GM19395 (cell line): ENCODE data around the gene TMEM240.
"Not testable (repeated sequence)": the region's sequence is repeated elsewhere in the genome, so short reads cannot be mapped to it uniquely, and the experiment has no call there.

Source experiments
- ATAC-seq: cut with Tn5 transposase; IDR thresholded peaks from one replicate; pipeline ENCODE4 v1.9.1; 2021; ENCODE audit warnings: mild to moderate bottlenecking, moderate library complexity; ENCODE audit not compliant: unreplicated experiment

The TMEM240 gene

DNA sequence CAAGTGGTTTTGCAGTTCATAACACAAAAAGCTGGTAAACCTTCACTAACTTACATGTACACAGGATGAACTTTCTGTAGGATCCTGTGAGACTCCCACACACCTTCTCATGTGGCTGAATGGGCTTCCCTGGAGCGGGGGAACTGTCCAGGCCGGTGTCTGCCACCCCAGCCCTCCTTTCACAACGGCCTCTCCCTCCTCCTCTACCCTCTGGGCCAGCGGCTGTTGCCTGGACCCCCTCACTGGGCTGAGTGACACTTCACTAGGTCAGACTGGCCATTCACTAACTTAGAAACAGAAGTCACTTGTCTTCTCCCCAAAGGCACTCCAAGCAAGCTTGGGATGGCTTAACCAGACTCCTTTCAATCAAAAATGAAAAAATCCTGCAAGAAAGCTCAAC is 18.2 kb upstream of the TMEM240 start:
- ATAC-seq = no peak

DNA sequence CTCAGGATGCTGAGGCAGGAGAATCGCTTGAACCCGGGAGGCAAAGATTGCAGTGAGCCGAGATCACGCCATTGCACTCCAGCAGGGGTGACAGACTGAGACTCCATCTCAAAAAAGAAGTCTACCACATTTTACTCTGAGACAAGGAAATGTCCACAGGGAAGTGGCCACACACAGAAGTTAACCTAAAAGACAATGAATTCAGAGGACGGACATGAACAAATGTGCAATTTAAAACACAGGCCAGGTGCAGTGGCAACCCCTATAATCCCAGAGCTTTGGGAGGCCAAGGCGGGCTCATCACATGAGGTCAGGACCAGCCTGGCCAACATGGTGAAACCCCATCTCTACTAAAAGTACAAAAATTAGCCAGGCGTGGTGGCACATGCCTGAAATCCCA is 17.3 kb upstream of the TMEM240 start:
- not testable (repeated sequence) for ATAC-seq

DNA sequence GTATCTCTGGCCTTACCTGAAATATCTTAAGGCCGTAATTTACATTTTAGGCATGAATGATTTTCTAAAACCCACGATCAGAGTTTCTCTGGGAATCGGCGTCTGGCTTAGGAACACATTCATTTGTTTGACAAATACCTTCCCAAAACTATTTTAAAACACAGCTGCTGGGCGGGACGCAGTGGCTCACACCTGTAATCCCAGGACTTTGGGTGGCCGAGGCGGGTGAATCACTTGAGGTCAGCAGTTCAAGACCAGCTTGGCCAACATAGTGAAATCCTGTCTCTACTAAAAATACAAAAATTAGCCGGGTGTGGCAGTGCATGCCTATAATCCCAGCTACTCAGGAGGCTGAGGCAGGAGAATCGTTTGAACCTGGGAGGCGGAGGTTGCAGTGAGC is 16.5 kb upstream of the TMEM240 start:
- ATAC-seq = not testable (repeated sequence)

DNA sequence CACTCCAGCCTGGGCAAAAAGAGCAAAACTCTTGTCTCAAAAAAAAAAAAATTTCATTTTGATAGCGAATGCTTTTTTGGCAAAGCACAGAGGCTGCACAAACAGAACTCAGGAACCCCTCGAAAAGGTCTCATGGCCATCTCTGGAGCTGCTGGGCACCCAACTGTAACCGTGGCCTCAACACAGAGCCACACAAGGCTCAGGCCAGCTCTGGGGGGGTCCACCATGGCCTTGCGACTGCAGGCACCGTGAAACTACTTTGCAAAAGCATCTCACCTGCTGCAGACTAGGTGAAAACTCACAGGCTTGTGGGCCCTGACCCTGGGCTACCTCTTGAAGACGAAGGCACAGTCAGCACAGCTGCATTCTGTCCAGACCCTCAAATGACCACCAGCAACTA is 16.1 kb upstream of the TMEM240 start:
- no peak for ATAC-seq

DNA sequence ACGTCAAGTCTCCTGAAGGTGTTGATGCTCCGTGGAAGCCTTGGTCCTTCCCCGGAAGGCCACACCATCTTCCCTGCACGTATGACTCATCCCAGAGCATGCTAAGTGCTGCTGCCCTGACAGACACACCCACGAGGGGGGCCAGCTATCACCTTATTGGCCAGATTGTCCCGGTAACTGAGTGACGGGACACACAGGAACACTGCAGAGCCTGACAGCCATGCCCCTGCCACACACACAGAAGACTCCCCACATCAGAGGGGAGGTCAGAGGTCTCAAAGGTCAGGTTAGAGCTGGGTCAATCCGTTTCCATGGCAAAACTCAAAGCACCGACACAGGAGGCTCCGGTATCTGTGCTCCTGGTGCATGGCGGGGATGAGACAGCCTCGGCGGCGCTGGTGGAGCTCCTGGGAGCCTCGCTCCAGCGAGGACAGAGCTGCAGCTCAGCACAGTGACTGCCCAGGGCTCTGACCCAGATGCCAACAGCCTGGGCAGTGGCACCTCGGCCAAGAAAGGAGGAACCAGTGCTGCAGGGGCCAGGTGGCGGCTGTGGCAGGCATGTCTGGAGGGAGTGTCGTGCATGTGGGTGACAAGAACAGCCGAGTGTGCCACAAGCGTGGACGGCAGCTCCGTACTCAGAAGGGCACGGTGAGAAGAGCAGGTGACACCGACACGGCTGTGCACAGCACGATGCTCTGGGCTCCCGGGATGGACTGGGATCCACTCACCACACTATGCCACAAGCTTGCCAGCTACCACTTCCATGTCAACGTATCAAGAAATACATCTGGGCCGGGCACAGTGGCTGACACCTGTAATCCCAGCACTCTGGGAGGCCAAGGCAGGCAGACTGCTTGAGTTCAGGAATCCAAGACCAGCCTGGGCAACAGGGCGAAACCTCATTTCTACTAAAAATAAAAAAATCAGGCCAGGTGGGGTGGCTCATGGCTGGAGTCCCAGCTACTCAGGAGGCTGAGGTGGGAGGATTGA is 14.8 kb upstream of the TMEM240 start:
- no peak for ATAC-seq

DNA sequence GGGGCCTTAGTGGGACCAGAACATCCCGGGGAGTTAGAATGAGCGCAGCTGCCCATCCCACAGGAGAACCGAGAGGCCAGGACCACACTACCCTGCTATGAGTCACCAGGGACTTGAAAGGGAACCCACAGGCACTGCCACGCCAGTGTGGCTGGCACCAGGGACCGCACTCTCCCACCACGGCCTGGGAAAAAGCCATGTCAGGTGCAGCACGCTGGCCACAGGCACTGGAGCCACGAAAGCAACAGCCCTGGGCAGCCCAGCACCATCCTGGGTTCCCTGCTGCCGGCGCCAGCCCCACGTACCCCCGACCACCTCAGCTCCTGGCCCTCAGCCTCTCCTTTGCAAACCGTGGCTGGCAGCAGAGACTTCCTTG is 14.1 kb upstream of the TMEM240 start:
- ATAC-seq = no peak

DNA sequence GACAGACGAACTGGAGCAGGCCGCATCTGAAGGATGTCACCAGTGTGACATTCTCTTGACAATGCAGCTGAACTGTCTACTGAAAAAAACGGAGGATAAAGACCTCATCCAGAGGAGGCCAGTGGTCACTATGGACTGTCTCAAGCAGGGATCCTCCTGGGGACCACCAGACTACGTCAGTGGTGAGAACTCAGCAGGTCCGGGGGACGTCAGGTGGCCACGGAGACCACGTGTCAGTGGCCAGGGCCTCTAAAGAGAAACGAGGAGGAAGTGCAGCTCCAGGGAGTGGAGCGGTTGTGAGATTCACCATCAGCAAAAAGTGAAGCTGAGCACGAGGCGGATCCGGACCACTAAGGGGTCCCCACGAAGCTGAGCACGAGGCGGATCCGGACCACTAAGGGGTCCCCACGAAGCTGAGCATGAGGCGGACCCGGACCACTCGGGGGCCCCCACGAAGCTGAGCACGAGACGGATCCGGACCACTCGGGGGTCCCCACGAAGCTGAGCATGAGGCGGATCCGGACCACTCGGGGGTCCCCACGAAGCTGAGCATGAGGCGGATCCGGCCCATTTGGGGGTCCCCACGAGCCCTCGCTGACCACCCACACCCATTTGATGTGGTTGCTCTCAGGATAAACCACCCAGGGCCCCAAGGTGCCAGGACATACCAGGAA is 13.5 kb upstream of the TMEM240 start:
- ATAC-seq = no peak

DNA sequence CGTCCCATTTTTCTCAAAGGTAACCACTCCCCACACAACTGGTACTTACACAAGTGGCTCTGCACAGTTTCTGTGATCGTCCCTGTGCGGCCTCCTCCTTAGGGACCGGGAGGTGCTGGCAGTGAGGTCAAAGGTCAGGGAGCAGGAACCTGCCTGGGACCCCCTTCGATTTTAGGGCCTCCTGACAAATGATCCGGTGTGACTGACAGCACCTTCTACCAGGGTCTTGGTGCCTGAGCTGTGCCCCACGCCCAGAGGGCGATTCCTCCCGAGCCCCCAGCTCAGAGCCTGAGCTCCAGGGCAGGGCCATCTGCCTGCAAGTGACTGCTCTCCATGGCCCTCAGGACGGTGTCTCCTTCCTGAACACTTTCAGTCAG is 11.8 kb upstream of the TMEM240 start:
- no peak for ATAC-seq

DNA sequence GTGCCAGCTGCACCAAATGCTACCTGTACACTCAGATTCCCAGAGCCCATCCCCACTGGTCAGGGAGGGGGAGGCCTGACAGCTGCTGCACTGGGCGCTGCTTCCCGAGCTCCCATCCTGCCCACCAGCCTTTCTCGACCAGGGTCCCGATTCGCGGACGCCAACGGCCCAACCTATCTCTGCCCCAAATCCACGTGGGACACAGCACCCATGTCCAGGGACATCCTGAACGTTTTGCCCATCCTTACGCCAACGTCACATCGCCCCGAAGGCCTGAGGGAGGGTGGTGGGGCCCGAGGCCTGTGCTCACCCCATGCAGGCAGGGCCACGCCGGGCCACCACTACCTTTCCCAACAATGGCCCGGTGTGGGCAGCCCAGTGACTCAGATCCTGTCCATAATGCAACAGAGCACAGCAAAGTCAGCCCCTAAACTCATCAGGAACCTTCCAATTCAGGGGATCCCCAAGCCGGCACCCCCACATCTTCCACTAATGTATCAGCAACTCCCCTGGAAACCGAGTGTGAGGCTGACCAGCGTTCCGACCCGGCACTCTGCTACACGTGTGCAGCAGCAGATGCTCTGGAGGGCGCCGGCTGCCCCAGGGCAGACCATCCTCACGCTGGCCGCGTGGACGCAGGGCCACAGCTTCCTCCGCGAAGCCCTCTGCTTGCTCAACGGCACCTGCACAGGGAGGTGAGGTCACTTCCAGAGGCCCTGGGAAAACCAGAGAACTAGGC is 11.3 kb upstream of the TMEM240 start:
- ATAC-seq = no peak

DNA sequence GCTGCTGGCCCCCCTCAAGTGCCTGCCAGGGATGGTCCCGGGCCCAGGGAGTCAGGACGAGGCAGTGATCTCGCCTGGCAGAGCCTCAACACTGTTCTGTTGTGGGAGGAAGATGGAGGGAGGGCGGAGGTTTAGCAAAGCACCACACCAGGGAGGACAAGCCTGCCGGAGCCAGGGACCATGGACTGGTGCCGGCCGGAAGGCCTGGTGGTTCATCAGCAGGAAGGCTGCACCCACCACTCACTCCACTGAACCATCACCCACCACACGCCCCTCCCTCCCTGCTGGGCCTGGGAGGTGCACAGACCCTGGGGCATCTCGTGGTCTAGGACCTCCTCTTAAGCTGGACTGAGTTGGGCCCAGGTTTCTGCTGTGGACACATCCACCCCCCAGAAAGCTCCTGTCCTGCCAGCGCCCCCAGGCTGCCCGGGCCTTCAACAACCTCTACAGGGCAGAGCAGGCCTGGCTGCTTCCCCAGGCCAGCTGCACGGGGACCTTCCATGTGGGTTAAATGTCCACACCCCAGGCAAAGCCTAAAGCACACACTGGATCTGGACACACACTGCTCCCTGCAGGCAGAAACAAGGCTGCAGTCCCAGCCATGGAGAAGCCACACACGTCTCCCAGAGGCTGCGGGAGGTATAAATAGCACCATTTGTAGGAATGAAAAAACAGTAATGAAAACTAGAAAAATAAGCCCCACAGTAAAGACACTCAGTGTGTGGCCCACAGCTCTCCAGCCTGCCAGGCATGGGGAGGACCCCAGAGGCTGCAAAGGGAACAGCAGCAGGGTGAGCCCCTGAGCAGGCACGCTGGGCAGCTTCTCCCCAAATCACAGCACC is 10.4 kb upstream of the TMEM240 start:
- no peak for ATAC-seq

DNA sequence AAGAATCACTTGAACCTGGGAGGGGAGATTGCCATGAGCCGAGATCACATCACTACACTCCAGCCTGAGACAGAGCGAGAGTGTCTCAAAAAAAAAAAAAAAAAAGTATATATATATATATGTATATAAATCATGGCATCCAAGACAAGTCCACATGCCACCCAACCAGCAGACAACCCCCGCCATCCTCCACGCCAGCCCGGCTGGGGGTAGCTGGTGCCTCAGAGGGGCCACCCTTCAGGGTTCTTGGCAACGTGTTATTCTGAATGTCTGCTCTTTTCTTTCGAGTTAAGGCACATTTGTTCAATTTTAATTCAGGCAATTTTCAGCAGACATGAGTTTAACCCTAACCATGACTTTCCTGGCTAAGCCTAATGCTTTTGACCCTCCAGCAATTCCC is 9.7 kb upstream of the TMEM240 start:
- ATAC-seq = no peak

DNA sequence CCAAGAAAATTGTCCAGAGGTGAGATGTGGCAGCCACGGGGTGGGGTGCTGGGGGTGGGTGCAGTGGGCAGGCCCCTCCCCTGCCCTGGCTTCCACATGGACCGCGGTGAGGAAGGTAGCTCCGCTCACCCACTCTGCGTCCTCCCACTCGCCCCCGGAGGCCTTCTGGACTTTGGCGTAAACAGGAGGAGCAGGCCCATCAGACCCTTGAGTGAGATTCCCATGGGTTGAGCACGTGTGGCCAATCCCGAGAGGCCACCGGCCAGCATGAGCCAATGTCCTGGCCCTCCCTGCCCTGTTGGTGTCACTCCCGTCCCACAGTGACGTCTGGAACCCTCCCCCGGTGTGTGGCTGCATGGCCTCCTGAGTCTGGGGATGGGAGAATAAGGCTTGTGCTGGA is 8.2 kb upstream of the TMEM240 start:
- no peak for ATAC-seq

DNA sequence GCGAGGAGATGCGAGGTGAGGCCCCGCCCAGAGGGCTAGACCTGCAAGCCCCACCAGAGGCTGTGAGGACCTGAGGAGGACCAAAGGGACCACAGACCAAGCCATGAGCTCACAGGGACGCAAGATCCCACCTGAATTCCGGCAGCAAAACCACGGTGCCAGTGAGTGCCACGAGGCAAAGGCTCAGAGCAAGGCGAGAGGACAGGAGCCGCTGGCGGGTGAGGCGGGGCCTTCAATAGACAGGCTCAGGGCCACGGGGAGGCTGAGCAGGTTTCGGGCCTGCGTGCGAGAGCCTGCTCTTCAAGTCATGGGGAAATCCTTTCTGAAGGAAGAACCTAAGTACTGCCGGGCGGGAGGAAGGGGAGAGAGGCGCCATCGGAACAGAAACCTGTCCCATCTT is 7.1 kb upstream of the TMEM240 start:
- no peak for ATAC-seq

DNA sequence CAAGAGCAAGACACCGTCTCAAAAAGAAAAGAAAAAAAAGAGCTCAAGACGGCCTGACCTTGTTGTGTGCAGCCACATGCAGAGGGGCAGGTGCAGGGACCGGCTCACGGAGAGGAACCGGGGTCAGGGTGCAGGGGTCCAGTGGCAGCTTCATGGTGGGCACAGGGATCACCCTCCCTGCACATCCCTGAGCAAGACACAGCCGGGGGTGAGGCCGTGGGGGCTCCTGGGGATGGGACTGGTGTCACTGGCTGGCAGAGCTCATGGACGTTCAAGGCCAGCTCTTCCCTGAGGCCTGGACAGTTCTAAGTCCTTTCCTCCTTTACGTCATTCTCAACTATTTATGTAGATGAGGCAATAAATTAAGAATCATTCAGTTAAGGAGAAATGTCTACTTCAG is 6.6 kb upstream of the TMEM240 start:
- no peak for ATAC-seq

DNA sequence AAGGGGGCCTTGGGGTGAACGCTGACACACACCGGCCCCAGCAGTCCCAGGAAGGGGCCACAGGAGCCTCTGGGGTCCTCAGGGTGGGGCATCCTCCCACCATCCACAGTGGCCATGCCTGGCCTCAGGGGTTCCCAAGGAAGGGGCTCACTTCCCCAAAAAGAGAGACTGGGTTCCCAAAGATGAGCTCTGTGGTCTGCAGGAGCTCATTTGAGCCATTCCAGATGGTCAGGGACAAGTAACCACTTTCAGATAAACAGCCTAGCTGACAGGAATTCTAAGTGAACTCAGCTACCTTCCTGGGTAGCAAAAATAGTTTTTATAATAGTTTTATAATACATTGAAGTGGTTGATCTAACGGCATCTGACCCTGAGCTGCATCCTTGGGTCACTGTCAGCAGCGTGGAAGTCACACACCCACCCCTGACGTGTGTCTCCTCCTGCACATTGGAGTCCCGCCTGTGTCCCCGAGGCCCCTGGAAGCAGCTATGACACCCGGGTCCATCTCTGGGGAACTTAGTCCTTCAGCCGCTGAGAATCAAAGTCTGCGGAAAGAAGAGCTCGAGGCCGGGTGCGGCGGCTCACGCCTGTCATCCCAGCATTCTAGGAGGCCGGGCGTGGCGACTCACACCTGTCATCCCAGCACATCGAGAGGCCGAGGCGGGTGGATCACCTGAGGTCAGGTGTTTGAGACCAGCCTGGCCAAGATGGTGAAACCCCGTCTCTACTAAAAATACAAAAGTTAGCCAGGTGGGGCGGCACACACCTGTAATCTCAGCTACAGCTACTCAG is 5.7 kb upstream of the TMEM240 start:
- no peak for ATAC-seq

DNA sequence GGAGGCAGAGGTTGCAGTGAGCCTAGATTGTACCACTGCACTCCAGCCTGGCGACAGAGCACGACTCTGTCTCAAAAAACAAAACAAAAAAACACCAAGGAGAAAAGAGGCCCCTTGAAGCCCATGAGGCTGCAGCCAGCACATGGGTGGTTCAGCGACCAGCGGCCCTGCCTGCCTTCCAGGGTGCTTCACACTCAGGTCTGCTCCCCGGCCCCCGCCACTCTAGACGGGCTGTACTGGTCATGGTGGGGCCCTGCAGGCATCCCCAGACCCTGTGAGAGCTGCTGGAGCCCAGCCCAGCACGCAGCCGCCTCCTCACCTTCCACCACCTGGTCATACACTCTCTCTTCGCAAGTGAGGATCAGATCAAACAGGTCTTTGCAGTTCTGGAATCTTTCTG is 4.1 kb upstream of the TMEM240 start:
- no peak for ATAC-seq

DNA sequence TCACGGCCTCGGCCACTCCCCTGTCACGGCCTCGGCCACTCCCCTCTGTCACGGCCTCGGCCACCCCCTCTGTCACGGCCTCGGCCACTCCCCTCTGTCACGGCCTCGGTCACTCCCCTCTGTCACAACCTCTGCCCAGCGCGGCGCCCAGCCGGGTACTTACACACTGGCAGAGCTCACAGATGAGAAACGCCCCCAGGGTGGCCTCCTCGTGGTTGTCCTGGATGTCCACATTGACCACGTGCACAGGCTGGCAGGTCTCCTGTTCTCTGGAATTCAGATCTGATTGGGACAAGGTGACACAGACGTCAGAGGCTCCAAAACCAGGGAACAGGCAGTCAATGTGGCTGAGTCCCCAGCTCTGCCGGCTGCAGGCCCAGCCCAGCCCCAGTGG is 3.3 kb upstream of the TMEM240 start:
- ATAC-seq = no peak

DNA sequence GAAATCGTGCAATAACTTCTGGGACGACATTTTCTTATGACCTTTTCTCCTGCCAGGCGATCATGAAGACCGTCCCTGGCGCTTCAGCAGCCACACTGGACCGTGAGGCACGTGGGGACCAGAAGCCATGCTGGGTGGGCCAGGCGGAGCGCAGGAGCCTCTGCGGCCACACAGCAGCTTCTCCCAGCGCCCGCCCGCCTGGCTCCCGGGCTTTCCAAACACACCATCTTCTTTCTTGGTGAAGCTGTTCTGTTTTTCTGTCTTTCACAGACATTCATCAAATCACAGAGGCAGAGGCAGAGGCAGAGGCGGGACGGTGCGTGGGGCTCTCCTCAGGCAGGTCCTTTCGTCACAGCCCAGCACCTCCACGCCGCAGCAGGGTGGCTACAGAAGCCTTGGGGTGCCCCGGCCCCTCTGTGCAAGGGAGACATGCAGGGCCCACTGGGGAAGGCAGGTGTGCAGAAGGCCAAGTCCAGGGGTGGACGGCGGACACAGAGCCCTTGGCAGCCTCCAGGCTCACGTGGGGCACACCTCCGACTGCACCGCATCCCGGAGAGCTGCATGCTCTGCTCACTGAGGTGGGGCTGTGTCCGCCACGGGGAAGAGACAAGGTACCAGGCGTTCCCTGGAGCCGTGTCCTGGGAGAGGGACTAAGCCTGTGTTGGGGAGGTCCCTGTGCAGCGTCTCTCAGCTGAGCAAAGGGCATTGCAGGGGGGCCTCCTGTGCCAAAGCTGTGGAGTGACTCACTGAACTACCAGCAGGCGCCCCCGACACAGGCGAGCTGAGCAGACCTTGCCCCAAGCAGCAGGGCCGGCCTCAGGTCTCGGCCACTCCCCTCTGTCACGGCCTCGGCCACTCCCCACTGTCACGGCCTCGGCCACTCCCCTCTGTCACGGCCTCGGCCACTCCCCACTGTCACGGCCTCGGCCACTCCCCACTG is 2.6 kb upstream of the TMEM240 start:
- ATAC-seq = no peak
